ENCODE results near the gene HSD17B1.

GRCh38 chr17:42577140-42577531, 24.4 kb downstream of the HSD17B1 start:
- TF ChIP-seq, protein P1, sequence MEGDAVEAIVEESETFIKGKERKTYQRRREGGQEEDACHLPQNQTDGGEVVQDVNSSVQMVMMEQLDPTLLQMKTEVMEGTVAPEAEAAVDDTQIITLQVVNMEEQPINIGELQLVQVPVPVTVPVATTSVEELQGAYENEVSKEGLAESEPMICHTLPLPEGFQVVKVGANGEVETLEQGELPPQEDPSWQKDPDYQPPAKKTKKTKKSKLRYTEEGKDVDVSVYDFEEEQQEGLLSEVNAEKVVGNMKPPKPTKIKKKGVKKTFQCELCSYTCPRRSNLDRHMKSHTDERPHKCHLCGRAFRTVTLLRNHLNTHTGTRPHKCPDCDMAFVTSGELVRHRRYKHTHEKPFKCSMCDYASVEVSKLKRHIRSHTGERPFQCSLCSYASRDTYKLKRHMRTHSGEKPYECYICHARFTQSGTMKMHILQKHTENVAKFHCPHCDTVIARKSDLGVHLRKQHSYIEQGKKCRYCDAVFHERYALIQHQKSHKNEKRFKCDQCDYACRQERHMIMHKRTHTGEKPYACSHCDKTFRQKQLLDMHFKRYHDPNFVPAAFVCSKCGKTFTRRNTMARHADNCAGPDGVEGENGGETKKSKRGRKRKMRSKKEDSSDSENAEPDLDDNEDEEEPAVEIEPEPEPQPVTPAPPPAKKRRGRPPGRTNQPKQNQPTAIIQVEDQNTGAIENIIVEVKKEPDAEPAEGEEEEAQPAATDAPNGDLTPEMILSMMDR (IDR thresholded peaks at IDR 0.05): no peak
- TF ChIP-seq POLR2A (IDR thresholded peaks at IDR 0.05): no peak
